ENCODE results near the gene SCAP.

SCAP gene

GRCh38 chr3:47429476-47430270 lies 46.1 kb downstream of the SCAP start:
- no peak for DNase-seq

- no peak for DNase-seq
Observed at GRCh38 chr3:47428662-47429061, 47.1 kb downstream of the SCAP start.

- DNase-seq: no peak
Observed at GRCh38 chr3:47427866-47428265, 47.9 kb downstream of the SCAP start.

GRCh38 chr3:47425959-47426358 lies 49.8 kb downstream of the SCAP start:
- no peak for DNase-seq

- no peak for DNase-seq
Observed at GRCh38 chr3:47425383-47425778, 50.4 kb downstream of the SCAP start.

GRCh38 chr3:47424434-47425382 lies 51.0 kb downstream of the SCAP start:
- no peak for DNase-seq

GRCh38 chr3:47423548-47424145 lies 52.1 kb downstream of the SCAP start:
- DNase-seq: no peak

- DNase-seq: no peak
Observed at GRCh38 chr3:47422743-47423142, 53.0 kb downstream of the SCAP start.

GRCh38 chr3:47421741-47422649 lies 53.7 kb downstream of the SCAP start:
- DNase-seq: peak; percentile 35

GRCh38 chr3:47420511-47421484 lies 54.9 kb downstream of the SCAP start:
- peak; percentile 30 for DNase-seq

- no peak for DNase-seq
Observed at GRCh38 chr3:47420044-47420430, 55.7 kb downstream of the SCAP start.

GRCh38 chr3:47419083-47420043 lies 56.4 kb downstream of the SCAP start:
- DNase-seq: no peak

GRCh38 chr3:47418167-47419082 lies 57.3 kb downstream of the SCAP start:
- DNase-seq: no peak

- DNase-seq: peak; percentile 69
Observed at GRCh38 chr3:47416041-47416440, 59.7 kb downstream of the SCAP start.

- no peak for DNase-seq
Observed at GRCh38 chr3:47414666-47415587, 60.8 kb downstream of the SCAP start.

- DNase-seq: no peak
Observed at GRCh38 chr3:47414161-47414564, 61.6 kb downstream of the SCAP start.

GRCh38 chr3:47413751-47414150 lies 62.0 kb downstream of the SCAP start:
- no peak for DNase-seq
